GM12892 (cell line): ENCODE data around the gene EPHB2.

Source experiments
- POLR2A ChIP-seq: IDR thresholded peaks from 2 replicates; pipeline ENCODE4 v1.6.1; 2011; ENCODE audit warnings: low read depth, low read length, control low read depth
- POLR2AphosphoS5 ChIP-seq: IDR thresholded peaks from 2 replicates; pipeline ENCODE4 v1.6.1; 2011; ENCODE audit warnings: low read depth, low read length, control low read depth
- TAF1 ChIP-seq: IDR thresholded peaks from 2 replicates; pipeline ENCODE4 v1.6.1; 2011; ENCODE audit warnings: low read depth, mild to moderate bottlenecking, control low read depth, low read length, borderline replicate concordance

DNA sequence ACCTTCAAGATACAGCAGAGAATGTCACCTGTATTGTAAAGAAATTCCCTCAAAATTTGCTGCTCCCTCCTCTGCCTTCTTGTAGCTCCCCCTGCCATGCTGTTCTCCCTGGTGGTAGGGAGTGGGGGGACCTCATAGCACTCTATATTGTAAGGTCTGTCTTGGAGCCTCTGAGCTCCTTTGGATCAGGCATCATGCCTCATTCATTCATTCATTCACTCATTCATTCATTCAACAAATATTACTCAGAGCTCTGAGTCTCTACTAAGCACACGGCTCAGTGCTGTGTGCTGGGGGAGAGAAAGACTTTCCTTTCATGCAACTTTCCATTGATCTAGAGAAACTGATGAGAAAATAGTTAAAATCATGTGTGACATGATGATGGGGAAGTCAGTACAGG lies 27.1 kb upstream of the EPHB2 start:
- no peak for TF ChIP-seq POLR2A
- TF ChIP-seq POLR2AphosphoS5, result no peak
- no peak for TF ChIP-seq TAF1
